ENCODE results near the gene MTNR1B.

Gene MTNR1B

DNA sequence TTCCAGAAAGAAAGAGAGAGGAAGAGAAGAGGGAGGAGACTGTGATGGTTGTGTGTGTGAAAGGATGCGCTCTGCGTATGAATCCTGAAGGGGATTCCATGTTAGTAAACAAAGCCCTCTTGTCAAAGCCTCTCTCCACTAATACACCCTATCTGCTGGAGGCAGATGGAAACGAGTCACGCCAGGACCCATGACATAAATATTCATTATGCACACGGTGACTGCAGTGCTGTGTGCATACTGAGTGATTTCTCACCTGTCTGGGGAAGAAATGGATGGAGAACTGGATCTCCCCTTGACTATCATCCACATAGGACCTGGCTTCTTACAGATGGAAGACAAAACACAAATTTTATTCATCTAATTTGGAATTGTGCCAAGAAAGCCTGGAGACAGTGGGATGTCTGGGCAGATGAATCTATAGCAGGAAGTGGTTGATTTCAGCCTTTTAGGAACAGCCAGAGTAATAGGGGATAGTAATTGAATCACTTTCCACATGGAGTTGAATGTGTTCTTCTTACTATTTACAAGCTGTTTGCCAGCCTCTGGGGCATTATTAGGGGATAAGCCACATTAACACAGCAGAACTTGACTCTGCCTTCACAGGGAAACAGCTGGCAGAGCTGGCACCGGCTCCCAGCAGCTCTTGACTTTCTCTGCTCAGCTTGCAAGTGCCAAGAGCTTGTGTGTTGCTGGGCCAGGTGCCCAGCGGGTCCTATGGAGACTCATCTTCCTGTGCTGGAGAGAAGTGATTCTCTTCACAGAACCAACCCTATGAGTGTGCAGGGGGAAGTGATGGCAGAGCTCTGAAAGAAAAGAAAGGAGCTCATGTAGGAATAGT lies 9.0 kb downstream of the MTNR1B start:
- DNase-seq = peak; percentile 98

DNA sequence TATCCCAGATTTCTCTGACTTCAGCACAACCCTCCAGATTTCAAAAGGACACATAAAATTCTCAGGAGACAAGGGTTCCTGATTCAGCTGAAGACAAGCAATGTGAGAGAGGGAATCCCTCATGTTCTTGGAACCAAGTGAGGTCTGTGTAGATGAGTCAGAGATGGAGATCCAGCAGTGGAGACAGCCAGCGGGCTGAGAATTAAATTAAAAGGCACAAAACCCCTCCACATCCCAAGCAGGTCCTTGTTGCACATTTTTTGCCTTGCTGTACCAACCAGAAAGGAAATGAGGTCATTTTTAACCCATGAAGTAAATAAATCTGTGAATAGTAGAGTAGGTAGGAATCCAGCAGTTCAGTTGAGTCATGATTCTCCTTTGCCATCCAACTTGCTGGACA lies 9.7 kb downstream of the MTNR1B start:
- no peak for DNase-seq

DNA sequence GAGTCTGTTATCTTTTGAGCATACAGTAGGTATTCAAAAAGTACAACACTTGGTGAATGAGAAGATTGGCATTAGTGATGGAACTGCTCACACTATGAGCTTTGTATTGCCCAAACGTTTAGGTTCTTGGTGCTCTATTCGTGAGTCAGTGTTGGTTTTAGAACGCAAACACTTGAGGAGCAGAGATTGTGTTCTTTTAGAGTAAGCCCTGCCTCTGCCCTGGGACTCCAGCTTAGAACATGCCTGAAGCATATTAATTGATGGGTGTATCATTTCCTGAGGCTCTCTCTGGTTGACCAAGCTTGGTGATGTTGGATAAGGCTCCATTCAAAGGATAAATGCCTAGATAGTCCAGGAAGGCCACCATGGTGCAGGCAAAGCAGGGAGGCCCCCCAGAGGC lies 10.9 kb downstream of the MTNR1B start:
- DNase-seq = no peak

DNA sequence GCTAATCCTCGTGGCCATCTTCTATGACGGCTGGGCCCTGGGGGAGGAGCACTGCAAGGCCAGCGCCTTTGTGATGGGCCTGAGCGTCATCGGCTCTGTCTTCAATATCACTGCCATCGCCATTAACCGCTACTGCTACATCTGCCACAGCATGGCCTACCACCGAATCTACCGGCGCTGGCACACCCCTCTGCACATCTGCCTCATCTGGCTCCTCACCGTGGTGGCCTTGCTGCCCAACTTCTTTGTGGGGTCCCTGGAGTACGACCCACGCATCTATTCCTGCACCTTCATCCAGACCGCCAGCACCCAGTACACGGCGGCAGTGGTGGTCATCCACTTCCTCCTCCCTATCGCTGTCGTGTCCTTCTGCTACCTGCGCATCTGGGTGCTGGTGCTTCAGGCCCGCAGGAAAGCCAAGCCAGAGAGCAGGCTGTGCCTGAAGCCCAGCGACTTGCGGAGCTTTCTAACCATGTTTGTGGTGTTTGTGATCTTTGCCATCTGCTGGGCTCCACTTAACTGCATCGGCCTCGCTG lies 12.1 kb downstream of the MTNR1B start:
- DNase-seq = no peak

DNA sequence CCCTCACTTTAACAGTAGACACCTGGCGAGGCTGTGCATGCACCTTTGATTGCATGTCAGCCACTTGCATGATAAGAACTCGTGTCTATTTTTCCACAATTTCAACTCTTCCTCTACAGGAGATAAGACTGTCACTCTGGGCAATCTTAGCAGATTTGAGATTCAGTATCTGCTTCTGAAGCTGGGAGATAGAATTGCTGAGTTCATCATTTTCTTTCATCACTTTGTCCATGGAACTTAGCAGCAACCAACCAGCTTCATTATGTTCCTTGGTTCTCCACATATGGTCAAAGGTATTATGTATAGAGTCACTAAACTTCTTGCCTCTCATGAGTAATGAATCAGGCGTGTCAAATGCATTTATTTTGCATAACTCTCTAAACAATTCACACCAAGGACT lies 17.1 kb downstream of the MTNR1B start:
- no peak for DNase-seq

DNA sequence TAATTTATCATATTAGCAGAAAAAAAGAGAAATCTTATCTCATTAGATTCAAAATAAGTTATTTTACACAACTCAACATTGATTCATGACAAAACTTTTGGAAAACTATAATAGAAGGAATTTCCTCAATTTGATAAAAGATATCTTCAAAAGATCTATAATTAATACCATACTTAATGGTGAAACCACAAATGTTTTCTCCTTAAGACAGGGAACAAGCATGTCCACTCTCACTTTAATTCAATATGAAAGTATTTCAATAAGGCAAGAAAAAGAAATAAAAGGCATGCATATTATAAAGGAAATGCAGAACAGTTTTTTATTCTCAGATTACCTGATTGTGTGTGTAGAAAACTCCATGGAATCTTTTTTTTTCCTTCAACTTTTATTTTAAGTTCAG lies 23.6 kb downstream of the MTNR1B start:
- no peak for DNase-seq

DNA sequence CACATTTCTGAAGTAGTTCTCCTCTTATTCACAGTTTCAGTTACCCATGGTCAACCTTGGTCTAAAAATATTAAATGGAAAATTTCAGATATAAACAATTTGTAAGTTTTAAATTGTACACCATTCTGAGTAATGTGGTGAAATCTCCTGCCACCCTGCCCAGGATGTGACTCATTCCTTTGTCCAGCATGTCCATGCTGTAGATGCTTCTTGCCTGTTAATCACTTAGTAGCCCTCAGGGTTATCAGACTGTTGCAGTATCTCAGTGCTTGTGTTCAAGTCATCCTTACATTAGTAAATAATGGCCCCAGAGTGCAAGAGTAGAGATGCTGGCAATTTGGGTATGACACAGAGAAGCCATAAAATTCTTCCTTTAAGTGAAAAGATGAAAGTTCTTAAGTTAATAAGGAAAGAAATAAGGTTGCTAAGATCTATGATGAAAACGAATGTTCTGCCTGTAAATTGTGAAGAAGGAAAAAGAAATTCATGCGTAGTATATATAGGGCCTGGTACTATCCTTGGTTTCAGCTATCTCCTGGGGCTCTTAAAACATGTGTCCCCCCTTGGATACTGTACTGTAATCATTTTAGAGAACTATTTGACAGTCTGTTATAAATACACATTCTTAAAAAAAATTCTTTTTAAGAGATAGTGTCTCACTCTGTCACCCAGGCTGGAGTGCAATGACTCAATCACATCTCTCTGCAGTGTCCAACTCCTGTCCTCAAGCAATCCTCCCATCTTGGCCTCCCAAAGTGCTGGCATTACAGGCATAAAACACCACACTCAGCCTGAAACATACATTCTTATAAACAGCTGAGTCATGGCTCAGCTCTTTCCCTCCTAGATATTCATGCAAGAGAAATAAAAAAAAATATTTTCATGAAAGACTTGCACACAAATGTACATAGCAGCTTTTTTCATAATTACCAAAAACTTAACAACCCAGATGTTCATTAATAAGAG lies 31.3 kb downstream of the MTNR1B start:
- no peak for DNase-seq

DNA sequence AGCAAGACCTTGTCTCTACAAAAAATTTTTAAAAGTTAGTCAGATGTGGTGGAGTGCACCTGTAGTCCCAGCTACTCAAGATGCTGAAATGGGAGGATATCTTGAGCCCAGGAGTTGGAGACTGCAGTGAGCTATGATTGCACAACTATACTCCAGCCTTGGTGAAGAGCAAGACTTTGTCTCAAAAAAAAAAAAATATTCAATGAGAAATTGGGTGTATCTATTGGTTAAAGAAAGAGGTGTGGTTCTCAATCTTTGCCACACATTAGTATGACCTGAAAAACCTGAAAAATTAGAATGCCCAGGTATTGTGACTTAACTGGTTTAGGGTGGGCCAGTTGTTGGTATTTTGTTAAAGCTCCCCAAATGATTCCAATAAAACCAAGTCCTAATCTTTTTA lies 32.4 kb downstream of the MTNR1B start:
- DNase-seq = no peak

DNA sequence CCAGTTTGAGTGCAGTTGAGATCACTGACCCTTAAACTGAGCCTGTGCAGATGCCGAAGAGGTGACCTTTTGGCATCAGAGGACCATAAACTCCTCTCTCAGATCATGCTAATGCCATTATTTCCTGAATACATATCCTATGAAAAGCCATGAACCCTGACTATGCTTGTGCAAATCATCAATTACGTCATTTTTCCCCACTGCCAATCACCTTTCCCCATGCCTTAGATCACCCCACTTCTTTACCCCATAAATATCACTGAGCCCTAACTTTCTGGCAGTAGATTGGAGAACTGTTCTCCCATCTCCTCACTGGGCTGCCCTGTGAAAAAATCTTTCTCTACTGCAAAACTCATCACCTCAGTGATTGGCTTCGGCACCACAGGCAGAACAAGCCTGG lies 32.9 kb downstream of the MTNR1B start:
- no peak for DNase-seq

DNA sequence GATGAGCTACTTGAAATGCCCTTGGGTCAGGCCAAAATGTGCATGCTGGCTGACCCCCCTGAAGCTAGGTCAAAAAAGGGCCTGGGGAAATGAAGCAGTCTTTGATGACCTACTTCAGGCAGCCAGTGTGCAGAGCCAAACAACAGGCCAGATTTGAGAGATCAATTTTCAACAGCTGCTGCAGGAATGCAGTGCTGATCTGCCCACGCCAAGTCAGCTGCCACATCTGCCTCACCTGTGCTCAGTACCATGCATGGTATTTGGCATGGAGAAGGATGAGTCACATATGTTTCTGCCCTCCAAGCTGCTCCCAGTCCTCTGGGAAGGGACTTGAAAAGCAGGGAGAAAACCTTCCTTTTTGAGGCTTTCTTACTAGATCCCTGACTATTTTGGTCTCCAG lies 35.8 kb downstream of the MTNR1B start:
- no peak for DNase-seq

DNA sequence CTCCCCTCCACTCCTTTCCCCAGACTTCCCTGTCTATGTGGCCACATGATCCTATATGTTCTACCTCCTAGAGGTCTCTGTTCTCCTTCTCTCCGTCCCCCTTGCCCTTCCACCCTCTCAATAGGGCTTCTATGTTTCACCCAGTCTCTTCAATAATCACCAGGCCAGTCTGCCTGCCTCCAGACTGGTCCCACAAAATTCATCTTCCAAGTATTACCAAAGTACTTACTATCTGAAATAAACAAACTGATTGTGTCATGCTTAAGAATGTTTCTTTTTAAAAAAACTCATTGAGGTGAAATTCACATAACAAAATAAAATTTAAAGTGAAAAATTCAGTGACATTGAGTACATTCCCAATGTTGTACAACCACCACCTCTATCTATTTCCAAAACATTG lies 44.2 kb downstream of the MTNR1B start:
- no peak for DNase-seq

DNA sequence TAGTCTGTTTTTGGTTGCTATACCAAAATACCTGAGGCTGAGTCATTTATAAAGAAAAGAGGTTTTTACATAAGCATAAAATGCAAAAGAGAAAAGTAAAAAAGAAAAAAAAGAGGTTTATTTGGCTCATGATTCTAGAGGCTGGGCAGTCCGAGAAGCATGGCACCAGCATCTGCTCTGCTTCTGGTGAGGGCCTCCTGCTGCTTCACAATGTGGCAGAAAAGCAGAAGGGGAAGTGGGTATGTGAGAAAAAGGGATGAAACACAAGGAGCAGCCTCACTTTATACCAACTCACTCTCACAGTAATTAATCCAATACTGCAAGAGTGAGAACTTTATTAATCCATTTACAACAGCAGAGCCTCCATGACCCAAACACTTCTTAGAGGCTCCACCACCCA lies 47.1 kb downstream of the MTNR1B start:
- no peak for DNase-seq

DNA sequence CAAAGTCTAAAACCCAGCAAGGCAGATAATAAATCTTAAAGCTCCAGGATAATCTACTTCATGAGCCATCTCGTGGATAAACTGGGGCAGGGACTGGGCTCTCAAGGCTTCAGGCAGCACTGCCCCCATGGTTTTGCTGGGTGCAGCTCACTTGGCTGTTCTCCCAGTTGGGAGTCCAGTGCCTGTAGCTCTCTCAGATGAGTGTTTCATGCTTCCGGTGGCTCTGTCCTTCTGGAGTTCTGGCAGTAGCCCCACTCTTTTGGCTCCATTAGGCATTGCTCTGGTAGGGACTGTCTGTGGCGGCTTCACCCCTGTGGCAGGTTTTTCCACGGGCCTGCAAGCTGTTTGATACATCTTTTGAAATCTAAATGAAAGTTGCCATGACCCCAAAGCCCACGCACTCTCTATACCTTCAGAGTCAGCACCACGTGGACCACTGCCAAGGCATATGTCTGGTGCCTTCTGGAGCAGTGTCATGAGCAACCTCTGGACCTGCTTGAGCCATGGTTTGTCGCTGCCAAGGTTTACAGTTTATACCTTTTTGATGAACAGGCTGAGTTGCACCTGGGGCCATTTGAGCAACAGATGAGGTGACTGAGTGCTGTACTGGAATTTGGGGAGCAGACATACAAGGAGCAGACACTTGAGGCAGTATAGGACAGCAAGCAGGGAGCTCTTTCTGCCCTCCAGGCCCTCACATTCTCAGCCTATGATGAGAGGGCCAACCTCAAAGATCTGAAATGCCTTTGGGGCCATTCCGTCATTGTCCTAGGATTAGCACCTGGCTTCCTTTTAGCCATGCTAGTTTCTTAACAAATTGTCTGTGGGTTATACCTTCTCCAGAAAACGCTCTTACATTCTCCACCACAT lies 48.6 kb downstream of the MTNR1B start:
- no peak for DNase-seq

DNA sequence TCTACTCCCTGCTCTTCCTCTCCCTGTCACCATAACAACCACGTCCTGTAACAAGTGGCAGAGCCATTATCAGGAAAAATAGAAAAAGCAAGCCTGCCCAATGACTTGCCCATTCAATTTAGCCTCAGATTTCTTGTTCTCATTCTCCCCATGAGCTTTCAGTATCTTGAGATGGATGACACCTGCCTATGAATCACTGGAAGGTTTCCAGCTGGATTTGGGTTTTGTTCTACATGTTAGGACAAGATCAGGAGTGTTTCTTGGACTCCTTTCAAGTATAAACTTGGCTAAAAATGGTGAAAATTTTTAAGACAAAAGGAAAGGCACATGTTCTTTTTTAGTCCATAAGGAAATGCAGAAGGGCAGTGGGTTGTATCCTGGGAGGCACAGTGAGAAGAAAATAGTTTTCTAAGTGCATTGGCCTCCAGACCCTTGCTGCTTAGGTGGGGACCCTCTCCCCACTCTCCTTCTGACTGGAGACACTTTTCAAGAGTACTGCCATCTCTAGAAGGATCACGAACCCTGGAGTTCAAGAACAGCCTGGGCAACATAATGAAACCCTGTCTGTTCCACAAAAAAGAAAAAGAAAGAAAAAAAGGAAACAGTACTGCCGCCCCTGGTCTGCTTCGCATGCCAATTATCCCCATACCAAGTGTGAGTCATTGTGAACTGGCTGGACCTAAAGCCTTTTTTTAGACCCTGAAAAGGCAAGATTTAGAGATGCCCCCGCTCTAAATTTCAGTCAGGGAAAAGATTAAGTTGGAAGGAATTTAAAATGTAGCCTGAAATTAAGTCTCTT lies 51.0 kb downstream of the MTNR1B start:
- peak; percentile 84 for DNase-seq

DNA sequence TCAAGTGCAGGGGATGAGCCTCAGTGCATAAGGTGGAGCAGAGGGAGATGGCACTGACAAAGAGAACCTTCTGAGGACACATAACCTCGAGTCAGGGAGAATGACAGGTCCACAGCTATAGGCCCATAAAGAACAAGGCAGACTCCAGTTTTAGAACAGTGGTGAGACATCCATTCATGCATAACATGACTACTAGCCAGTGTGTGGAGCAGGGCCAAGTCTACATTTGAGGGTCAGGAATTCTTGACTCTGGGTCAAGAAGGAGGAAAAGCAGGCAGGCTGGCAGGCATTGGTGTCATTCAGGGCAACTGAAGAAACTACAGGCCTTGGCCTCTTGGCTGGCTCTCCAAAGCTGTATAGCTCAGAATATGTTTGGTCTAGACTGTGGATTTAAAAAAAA lies 54.9 kb downstream of the MTNR1B start:
- DNase-seq = no peak

DNA sequence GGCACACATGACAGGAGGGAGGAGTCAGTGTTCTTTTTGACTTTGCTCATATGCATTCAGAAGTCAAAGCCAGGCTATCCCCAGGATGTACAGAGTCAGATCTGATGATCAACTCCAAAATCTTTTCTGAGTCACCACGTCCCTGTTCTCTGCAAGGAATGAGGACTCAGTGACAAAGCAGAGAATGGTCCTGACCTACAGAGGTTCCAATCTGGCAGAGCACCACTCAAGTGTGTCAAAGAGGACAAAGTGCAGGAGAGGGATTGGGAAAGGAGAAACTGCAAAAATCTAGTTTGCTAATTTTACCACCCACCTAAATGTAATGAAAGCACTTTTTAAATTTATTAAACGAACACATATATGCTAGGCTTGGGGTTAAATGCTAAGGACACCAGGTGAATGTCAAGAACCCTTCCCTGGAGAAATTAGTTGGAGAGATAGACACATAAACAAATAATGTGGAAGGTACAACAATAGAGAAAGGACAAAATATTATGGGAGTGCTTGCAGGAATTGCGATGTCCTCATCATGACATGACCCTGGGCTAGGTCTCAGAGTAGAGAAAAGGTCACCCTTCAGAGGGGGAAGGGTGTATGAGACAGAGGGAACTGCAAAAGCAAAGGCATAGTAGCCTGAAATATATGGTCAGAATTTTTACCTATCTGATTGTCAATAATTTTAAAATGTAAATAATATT lies 56.3 kb downstream of the MTNR1B start:
- DNase-seq = no peak

DNA sequence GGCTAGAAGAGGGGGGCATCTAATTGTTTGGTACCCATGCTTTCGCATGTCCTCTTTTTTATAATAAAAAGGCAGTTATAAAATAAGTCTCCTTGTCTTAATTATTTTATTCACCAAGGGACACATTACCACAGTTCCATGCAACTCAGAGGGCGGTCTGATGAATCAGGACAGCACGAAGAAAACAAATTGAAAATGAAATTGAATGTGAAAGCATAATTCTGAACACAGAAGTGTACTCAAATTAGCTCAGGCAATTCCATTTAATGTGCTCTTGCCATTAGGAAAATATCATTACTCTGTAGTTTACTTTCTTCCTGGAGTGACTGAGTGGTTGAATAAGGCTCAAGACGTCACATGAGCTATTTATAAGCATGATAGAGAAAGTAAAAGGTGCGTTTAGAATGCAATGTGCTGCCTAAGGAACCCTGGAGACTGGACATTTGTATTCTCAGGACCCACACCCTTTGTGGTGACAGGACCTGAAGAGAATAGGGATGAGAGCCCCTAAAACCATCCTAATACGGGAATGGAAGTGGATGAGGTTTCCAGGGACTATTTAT lies 59.6 kb downstream of the MTNR1B start:
- no peak for DNase-seq

DNA sequence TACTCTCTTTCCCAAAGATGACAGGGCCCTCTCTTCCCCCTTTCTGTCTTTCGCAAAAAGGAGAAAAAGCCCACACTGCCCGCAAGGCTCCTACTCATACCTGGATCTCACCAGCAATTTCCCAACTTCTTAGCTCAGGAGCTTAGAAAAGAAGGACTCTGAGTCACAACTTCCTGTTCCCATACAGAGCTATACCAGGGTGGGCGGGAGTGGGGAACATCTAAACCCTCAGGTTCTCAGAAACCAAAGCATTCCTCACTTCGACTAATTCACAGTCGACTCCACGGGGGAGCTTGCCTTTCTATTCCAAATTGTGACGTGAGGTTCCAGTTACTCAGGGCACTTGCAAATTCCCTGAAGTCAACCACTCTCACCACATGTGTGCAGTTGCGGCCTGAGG lies 61.9 kb downstream of the MTNR1B start:
- no peak for DNase-seq

Data from NCI-H1105 (cell line).